ENCODE data around the gene GNB2.
"Not testable (repeated sequence)": the region's sequence is repeated elsewhere in the genome, so short reads cannot be mapped to it uniquely, and the experiment has no call there.

Gene GNB2

GRCh38 chr7:100682228-100682741 is 8.7 kb downstream of the GNB2 start:
- DNase-seq: no peak

DNA sequence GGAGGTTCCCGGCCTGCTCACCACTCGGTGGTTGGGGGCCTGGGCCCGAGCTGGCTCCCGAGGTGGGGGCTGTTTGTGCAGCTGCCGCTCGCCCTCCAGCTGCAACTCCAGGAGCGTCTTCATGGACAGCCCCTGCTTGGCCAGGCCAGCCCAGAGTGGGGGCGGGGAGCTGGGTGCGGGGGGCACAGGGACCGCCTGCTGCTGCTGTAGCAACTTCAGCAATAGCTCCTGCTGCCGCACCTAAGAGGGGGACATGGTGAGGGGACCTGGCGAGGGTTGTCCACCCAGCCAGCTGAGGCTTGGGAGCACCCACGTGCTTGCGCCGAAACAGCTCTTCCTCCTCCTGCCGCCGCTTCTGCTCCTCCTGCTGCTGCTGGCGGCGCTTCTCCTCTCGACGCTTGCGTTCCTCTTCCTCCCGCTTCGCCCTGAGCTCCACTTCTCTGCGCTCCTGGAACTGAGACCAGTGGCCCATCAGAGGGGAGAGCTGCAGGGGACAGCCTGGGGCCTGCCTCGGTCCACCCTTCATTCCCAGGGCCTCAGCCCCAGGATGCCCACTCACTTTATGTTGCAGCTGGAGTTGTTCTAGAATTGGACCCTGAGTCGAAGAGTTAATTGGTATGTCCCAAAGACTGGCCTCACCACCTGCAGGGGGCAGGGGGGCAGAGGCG is 9.6 kb downstream of the GNB2 start:
- DNase-seq: no peak

DNA sequence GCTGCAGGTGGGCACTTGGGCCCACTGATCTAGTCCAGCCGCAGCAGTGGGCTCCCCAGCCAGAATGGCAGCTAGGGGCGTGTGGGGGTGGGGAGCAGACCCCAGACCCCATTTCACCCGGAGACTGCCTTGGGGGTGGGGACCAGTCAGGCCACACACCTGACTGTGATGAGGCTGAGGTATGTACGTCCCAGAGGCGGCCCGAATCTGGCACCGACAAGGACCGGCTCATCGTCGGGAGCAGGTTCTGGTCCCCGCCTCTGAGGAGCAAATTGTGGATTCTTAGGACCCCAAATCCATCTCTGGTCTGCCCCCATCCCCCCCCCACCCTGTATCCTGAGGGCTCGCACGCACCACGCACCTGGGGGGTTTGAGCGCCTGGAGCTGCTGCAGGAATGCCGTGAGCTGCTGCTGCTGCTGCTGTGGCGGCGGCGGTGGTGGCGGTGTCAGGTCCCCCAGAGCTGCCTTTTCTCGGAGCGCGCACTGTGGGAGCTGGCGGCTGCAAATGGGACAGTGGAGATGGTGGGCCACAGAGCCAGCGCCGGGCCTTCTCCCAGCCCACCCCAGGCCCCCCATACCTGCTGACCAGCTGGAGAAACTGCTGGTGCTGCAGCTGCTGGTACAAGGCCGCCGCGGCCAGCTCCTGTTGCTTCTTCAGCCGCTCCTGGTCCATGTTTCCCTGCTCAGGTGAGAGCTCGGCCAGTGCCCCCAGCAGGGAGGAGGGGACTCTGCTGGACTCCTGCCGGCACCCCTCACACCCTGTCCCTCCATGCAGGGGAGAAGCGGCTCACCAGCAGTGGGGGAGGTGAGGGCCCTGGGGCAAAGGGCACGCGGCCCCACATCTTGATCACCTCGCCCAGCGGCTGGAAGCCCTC is 10.4 kb downstream of the GNB2 start:
- no peak for DNase-seq

DNA sequence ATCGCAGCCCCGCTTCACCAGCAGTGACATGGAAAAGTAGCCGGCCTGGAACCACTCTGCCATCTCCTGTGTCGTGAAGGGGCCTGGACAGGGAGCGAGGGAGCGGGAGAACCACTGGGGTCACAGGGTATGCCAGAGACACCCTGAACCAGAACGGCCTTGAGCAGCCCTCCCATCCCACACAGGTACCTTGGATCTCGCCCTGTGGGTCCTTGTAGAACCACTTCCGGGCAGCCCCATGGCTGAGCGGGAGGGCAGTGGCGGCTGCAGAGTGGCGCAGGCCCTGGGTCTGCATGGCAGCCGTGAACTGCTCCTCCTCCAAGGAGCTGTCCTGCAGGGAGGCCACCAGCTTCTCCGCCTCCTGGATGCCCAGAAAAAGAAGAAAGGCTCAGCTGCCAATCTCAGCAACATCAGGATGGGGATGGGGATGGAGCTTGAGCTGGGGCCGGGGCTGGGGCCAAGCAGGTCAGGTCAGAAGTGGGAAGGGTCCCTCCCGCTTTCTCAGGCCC is 11.0 kb downstream of the GNB2 start:
- DNase-seq: no peak

- no peak for DNase-seq
These were observed 11.6 kb downstream of the GNB2 start for GRCh38 chr7:100685049-100685605.

- DNase-seq: no peak
These were observed 12.1 kb downstream of the GNB2 start for GRCh38 chr7:100685631-100686145.

DNA sequence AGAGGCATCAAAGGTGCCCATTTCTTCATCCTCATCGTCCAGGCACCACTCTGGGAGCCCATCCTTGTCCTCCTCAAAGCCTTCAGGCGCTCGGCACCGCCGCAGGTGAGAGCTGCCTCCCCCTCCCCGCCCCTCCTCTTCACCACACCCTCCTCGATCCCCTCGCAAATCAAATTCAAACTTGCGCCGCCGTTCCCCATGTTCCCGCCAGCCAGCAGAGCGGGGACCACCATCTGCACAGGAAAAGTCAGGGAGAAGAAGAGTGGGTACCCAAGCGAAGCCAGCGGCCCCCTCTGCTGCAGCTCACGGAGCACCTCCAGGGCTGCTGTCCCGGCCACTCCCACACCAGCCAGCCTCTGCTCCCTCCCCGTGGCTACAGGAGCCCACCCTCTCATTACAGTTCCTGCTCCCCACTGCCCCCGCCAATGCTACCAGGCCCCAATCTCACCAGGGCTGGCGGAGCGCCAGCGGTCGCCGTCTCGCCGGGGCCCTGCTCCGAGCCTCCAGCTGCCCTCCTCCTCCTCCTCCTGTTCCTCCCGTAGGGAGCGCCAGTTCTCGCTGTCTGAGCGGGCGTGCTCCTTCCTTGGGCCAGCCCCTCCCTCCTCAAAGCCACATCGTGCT is 12.8 kb downstream of the GNB2 start:
- DNase-seq: no peak

GRCh38 chr7:100686822-100687211 is 13.3 kb downstream of the GNB2 start:
- no peak for DNase-seq

DNA sequence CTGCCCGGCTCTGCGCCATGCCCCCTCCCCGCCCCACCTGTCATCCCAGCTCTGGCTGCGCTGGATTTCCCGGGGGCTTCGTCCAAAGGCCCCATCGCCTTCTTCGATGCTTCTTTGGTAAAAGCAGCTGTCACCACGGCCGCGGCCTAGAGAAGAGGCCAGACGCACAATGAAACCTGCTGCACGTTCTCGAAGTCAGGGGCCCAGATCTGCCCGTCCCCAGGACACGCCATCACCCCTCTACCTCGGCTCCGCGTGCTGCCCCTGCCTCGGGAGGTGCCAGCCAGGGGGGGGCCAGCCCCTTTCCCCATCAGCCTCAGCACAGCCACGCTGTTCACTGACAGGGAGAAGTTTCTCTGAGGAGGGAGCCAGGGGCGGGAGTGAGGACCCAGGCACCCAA is 13.7 kb downstream of the GNB2 start:
- no peak for DNase-seq

- DNase-seq: no peak
These were observed 14.3 kb downstream of the GNB2 start for GRCh38 chr7:100687751-100688300.

DNA sequence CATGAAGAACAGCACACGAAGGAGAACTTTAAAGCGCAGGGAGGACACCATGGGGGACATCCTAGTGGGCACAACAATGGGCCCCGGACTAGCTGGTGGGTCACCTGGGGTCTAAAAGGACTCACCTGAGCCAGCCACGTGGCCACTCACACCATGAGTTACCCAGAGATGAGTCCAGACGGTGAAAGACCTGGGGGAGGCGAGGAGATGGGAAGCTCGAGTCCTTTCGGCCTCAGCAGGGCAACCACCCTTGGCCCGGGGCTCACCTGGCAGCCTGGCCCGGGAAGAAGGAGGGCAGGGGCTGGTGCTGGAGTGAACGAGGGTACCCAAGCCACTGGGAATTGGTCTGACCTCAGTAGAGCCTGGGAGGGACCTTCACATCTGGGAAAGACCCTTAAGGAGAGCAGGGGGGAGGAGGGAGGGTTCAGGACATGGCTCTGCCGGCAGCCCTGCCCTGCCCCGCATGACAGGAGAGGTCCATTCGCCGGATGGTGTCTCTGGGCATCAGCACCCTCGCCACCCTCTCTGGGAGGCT is 14.9 kb downstream of the GNB2 start:
- no peak for DNase-seq

DNA sequence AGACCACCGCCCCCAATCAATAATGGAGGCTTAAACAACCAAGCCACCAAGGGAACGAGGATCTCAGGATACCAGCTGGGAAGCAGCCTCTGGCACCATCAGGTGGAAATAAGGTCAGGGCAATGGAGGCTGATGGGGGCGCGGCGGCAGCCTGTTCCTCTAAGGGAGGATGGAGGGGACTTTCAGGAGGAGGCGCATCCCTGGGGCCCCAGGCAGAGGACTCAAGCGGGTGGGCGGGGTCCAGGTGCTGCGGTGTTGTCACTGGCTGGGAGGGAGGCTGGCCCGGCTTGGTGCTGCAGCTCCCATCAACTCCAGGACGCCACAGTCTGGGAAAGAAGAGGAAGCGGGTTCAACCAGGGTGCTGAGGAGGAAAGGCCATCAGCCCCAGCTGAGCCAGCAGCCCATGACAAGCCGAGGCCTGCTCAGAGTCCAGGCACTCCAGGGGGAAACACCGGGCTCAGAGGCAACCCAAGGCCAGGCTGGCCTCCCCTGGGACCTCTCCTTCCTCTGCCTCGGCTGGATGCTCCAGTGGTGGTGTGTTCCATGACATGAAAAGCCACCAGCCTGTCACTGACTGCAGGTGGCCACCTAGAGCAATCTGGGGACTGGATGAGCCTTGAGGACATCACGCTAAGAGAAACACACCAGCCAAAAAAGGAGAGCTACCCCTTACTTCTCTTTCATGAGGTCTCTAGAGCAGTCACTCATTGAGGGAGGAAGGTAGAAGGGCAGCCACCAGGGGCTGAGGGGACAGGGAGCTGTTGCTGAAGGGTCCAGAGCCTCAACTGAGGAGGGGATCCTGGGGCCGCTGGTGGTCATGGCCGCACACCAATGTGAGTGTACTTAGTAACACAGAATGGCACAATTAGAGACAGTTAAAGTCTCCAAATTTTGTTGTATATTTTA is 15.9 kb downstream of the GNB2 start:
- DNase-seq: no peak

DNA sequence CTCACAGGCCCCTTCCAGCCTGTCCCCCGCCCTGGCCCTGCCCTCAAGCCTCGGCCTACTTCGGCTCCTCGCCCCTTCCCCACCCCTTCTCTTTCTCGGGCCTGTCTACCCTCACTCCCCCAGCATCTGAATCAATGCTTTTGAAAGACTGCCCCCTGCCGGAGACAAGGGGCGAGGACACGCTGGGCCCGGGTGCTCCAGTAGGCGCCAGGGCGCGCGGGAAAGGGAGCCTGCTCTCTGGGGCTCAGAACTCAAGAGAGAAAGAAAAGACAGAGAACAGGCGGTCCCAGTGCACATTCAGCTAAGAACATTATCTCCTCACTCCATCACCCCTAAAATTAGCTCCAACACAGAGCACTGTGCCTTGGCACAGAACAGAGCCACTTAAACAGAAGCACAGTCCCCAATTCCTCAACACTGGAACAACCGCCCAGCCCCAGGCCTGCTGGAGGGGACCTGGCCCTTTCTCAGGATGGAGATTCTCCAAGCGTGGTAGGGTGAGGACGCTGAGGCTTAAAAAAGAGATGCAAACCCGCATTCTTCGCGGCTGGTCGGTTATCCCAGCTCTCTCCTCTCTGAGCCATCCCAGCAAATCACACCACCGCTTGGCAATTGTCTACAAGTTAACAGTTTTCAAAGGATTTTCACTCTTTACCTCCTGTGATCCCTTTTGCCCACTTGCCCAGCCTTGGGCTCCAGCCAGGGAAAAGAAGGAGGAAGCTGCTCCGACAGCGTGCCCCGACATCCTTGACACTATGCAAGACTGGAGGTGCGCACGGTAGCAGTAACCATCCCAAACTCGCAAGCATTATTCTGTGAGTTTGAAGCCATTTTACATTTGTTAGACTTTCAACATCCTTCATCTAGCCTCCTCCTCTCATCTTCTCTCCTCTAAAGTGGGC is 18.4 kb downstream of the GNB2 start:
- DNase-seq: peak; percentile 32

GRCh38 chr7:100692578-100692961 is 19.0 kb downstream of the GNB2 start:
- DNase-seq: no peak

DNA sequence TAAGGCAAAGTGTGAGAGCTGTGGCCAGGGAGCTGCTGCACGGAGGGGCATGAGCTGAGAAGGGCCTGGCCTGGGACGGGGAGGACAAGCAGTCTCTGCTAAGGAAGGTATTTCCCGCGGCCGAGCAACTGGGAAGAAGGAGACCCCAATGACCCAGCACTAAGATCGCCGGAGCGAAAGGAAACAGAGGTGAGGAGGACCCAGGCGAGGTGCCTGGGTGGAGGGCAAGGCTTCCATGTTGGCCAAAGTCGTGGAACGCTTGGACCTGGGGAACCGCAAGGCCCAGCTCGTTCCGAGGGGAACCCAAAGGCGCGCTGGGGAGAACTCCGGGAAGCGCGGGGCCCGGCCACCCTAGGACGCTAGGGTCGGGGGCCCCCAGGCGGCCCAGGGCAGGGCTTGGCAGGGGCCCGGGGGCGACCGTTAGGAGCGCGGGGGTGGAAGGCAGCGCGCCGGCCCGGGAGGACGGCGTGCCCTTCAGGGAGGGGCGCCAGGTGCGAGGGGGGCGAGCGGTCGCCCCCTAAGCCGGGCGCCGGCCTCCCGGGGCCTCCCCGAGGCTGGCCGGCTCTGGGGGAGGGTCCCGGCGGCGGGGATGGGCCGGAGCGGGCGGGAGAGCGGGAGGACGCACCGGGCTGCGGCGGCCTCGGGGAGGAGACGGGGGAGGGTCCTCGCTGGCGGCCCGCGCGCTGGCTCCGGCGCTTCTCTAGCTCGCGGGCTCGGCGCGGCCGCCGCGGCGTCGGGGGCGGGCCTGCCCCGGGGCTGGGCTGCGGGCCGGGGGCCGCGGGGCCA is 20.0 kb downstream of the GNB2 start:
- DNase-seq: no peak

DNA sequence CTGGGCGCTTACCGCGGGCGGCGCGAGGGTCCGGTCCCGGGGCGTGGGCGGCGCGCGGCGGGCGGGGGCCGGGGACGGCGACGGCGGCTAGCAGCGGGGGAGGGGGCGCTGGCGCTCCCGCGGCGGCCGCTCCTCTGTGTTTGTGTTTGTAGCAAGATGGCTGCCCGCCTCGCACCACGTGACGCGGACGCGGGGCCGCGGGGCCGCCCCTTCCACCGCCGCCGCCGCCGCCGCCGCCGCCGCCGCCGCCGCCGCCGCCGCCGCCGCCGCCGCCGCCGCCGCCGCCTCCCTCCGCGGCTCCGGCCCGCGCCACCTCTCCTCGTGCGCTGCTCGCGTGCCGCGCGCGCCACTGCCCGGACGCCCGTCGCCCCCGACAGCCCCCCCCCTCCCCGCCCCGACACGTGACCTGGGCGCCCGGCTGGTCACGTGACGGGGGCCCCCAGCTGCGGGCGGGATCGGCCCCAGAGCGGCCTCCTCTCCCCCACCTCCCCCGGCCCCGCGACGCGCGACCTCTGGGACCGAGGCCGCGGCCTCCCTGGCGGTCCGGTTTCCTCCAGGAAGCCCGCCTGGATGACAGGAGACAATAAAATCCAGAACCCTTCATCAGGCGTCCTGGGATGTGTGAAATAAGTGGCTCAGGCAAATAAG is 20.7 kb downstream of the GNB2 start, which contains the start of gene GIGYF1:
Gene GIGYF1, minus strand, starts transcription at position 153 of the 648 bp plus-strand sequence. CDS start 6,012 bp downstream, outside the sequence.
- DNase-seq: peak; percentile 37

DNA sequence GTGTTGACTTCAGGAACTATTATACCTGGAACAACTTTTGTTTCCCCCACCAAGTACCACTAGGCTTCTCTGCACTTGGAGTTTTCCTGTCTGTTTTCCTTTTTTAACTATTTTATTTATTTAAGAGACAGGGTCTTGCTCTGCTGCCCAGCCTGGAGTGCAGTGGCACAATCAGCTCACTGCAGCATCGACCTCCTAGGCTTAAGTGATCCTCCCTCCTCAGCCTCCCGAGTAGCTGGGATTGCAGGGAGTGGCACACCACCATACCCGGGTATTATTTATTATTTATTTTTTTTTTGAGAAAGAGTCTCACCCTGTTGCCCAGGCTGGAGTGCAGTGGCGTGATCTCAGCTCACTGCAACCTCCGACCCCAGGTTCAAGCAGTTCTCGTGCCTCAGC is 22.6 kb downstream of the GNB2 start:
- no peak for DNase-seq

DNA sequence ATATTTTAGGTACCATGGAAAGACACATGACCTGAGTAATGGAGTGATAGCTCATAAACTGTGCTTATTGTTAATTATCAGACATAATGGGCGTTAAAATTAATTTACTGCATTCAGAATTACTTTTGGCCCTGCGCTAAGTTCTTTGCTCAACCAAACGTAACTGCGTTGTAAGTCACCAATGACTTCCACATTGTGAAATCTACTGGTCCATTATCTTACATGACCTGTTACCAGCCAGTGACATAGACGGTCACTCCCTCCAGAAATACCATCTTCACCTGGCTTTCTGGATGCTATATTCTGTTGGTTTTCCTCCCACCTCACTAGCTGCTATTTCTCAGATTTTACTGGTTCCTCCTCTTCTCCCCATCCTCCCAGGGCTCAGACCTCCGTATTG is 25.5 kb downstream of the GNB2 start:
- DNase-seq: no peak

DNA sequence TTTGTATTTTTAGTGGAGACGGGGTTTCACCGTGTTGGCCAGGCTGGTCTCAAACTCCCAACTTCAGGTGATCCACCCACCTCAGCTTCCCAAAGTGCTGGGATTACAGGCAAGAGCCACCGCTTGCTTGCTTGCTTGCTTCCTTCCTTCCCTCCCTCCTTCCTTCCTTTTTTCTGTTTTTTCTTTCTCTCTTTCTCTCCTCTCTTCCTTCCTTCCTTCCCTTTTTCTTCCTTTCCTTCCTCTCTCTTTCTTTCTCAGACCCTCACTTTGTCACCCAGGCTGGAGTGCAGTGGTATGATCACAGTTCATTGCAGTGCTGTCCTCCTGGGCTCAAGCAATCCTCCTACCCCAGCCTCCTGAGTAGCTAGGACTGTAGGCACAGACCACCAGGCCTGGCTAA is 27.5 kb downstream of the GNB2 start:
- DNase-seq: not testable (repeated sequence)

Data from NCI-H2029 (cell line).